Measurements from ENCODE around the gene ARHGAP26.

- TF ChIP-seq CTCF (conservative IDR thresholded peaks at IDR 0.05; ENCODE audit: low read depth in 2 of 2) (no peak), REST (IDR thresholded peaks at IDR 0.05; ENCODE audit: unreplicated experiment) (no peak), POLR2AphosphoS5 (IDR thresholded peaks at IDR 0.05; ENCODE audit: low read depth) (no peak), ZNF114 (CRISPR knock-in tag; IDR thresholded peaks at IDR 0.05) (no peak)
Measured at GRCh38 chr5:142894315-142894714, 124.1 kb downstream of the ARHGAP26 start.

Data from GM23338 (cell line).